Tongue (tissue), 2 donors: ENCODE measurements around the gene PCDHA7. TPM values are rescaled to one million over a fixed set of nuclear protein-coding genes. Genes with fewer than 3 reads are reported as not detected.
"Not testable (repeated sequence)": the region's sequence is repeated elsewhere in the genome, so short reads cannot be mapped to it uniquely, and the experiment has no call there.

ENCODE experiments used
- DNase-seq: peaks from one replicate; pipeline ENCODE4 v3.0.0-alpha.2; 2015
- total RNA-seq: library from RNA; depleted of rRNA; stranded (reverse); fragments of >200 nt; gene quantifications from one replicate; pipeline ENCODE4 v1.2.3, GENCODE V29; 2014

The PCDHA7 gene
- total RNA-seq, 1 donor from 2014 or later = 0.21 TPM

- DNase-seq = peak; percentile 23
These were observed 34.9 kb downstream of the PCDHA7 start, which contains the start of gene PCDHA11 for GRCh38 chr5:140868721-140869554. TSS of gene PCDHA11 (plus strand) at chr5:140868957. CDS start at chr5:140869104, 147 bp downstream.

DNA sequence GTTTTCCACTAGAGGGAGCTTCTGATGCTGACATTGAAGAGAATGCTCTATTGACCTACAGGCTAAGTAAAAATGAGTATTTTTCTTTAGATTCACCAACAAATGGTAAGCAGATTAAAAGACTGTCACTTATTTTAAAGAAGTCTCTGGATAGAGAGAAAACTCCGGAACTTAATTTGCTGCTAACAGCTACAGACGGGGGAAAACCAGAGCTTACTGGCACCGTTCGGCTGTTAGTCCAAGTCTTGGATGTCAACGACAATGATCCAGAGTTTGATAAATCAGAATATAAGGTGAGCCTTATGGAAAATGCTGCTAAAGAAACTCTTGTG lies 35.5 kb downstream of the PCDHA7 start:
- DNase-seq = no peak

- DNase-seq = no peak
These were observed 36.4 kb downstream of the PCDHA7 start for GRCh38 chr5:140870221-140871201.

DNA sequence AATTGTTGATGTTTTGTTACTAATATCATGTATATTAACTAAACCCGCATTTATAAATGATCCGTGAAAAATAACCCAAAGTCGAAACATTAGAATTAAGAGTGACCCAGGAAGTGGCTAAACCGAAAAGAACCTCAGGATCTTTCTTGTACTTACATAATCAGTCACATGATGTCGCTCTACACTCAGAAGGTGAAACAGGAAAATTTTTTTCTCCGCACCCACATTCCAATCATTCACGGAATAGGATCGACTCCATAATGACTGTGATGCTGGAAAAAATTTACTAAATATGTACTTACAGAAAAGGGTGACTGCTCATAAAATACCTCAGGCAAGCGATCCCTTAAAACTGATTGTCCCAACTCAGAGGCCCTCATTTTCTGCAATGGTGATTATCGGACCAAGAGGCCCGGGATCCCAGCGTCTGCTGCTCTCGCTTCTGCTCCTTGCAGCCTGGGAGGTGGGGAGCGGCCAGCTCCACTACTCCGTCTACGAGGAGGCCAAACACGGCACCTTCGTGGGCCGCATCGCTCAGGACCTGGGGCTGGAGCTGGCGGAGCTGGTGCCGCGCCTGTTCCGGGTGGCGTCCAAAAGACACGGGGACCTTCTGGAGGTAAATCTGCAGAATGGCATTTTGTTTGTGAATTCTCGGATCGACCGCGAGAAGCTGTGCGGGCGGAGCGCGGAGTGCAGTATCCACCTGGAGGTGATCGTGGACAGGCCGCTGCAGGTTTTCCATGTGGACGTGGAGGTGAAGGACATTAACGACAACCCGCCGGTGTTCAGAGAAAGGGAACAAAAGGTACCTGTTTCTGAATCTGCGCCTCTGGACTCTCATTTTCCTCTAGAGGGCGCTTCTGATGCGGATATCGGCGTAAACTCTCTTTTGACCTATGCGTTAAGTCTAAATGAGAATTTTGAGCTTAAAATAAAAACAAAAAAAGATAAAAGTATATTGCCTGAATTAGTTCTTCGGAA lies 41.3 kb downstream of the PCDHA7 start, which contains the start of gene PCDHA12:
TSS of gene PCDHA12 (plus strand) at position 224 of the 981 bp plus-strand sequence. CDS start at position 389, 165 bp downstream.
- no peak for DNase-seq

DNA sequence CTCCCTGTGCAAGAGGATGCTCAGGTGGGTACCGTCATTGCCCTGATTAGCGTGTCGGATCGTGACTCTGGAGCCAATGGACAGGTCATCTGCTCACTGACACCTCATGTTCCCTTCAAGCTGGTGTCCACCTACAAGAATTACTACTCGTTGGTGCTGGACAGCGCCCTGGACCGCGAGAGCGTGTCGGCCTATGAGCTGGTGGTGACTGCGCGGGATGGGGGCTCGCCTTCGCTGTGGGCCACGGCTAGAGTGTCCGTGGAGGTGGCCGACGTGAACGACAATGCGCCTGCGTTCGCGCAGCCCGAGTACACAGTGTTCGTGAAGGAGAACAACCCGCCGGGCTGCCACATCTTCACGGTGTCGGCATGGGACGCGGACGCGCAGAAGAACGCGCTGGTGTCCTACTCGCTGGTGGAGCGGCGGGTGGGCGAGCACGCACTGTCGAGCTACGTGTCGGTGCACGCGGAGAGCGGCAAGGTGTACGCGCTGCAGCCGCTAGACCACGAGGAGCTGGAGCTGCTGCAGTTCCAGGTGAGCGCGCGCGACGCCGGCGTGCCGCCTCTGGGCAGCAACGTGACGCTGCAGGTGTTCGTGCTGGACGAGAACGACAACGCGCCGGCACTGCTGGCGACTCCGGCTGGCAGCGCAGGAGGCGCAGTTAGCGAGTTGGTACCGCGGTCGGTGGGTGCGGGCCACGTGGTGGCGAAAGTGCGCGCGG lies 42.6 kb downstream of the PCDHA7 start:
- not testable (repeated sequence) for DNase-seq

DNA sequence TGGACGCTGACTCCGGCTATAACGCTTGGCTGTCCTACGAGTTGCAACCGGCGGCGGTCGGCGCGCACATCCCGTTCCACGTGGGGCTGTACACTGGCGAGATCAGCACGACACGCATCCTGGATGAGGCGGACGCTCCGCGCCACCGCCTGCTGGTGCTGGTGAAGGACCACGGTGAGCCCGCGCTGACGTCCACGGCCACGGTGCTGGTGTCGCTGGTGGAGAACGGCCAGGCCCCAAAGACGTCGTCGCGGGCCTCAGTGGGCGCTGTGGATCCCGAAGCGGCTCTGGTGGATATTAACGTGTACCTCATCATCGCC lies 43.2 kb downstream of the PCDHA7 start:
- no peak for DNase-seq

DNA sequence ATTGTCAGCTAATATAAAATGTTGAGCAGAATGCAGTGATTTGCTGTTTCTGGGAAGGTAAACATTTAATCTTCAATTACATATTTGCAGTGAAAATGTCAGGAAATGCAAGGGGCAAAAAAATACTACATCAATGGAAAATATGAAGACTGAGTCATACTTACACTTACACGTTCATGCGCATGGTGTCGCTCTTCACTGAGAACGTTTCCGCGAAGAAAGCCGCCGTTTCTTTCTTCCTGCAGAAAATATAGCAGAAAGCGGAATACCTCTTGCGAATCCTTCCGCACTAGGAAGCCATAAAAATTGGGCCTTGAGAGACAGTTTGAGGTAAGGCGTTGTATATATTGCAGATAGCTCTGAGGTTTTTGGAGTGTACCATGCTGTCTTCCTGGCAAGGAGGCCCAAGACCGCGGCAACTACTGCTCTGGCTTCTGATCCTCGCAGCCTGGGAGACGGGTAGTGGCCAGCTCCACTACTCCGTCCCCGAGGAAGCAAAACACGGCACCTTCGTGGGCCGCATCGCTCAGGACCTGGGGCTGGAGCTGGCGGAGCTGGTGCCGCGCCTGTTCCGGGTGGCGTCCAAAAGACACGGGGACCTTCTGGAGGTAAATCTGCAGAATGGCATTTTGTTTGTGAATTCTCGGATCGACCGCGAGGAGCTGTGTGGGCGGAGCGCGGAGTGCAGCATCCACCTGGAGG lies 48.0 kb downstream of the PCDHA7 start, which contains the start of gene PCDHA13:
TSS of gene PCDHA13 (plus strand) at position 236 of the 702 bp plus-strand sequence. CDS start at position 381, 145 bp downstream.
- DNase-seq = peak; percentile 11

- no peak for DNase-seq
These were observed 48.5 kb downstream of the PCDHA7 start for GRCh38 chr5:140882591-140882899.

DNA sequence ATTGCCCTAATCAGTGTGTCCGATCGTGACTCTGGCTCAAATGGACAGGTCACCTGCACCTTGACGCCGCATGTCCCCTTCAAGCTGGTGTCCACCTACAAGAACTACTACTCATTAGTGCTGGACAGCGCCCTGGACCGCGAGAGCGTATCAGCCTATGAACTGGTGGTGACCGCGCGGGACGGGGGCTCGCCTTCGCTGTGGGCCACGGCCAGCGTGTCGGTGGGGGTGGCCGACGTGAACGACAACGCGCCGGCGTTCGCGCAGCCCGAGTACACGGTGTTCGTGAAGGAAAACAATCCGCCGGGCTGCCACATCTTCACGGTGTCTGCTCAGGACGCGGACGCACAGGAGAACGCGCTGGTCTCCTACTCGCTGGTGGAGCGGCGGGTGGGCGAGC lies 49.3 kb downstream of the PCDHA7 start:
- DNase-seq = no peak

DNA sequence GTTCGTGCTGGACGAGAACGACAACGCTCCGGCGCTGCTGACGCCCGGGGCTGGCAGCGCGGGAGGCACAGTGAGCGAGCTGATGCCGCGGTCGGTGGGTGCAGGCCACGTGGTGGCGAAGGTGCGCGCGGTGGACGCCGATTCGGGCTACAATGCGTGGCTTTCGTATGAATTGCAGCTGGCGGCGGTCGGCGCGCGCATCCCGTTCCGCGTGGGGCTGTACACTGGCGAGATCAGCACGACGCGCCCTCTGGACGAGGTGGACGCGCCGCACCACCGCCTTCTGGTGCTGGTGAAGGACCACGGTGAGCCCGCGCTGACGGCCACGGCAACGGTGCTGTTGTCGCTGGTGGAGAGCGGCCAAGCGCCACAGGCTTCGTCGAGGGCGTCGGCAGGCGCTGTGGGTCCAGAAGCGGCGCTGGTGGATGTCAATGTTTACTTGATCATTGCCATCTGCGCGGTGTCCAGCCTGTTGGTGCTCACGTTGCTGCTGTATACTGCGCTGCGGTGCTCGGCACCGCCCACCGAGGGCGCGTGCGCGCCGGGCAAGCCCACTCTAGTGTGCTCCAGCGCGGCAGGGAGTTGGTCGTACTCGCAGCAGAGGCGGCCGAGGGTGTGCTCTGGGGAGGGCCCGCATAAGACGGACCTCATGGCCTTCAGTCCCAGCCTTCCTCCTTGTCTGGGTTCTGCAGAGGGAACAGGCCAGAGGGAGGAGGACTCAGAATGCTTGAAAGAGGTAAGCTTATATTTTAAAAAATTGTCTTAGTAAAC lies 50.0 kb downstream of the PCDHA7 start:
- no peak for DNase-seq

Other genes starting within 250 kb of the PCDHA7 start
- gene CD14, start 201.1 kb upstream of the PCDHA7 start, total RNA-seq = 15.7 TPM
- gene TMCO6, start 194.8 kb upstream of the PCDHA7 start, total RNA-seq = 17.8 TPM
- gene NDUFA2, start 186.6 kb upstream of the PCDHA7 start, total RNA-seq = 27.7 TPM
- 93.7 TPM for gene IK, start 186.4 kb upstream of the PCDHA7 start, total RNA-seq
- gene WDR55, start 169.4 kb upstream of the PCDHA7 start, total RNA-seq = 16.9 TPM
- not detected for gene DND1, start 160.7 kb upstream of the PCDHA7 start, total RNA-seq
- 42.1 TPM for gene HARS1, start 142.9 kb upstream of the PCDHA7 start, total RNA-seq
- 24.8 TPM for gene HARS2, start 142.8 kb upstream of the PCDHA7 start, total RNA-seq
- gene ZMAT2, start 133.8 kb upstream of the PCDHA7 start, total RNA-seq = 27.5 TPM
- not detected for gene PCDHA1, start 48.1 kb upstream of the PCDHA7 start, total RNA-seq
- gene PCDHA2, start 39.4 kb upstream of the PCDHA7 start, total RNA-seq = 0.72 TPM
- gene PCDHA3, start 33.2 kb upstream of the PCDHA7 start, total RNA-seq = 0.10 TPM
- gene PCDHA4, start 27.2 kb upstream of the PCDHA7 start, total RNA-seq = 1.4 TPM
- 0.41 TPM for gene PCDHA5, start 12.7 kb upstream of the PCDHA7 start, total RNA-seq
- 0.82 TPM for gene PCDHA6, start 6.3 kb upstream of the PCDHA7 start, total RNA-seq
- not detected for gene PCDHA8, start 6.9 kb downstream of the PCDHA7 start, total RNA-seq
- gene PCDHA9, start 14.1 kb downstream of the PCDHA7 start, total RNA-seq = 0.10 TPM
- 0.21 TPM for gene PCDHA10, start 21.6 kb downstream of the PCDHA7 start, total RNA-seq
- 0.51 TPM for gene PCDHA11, start 34.7 kb downstream of the PCDHA7 start, total RNA-seq
- gene PCDHA12, start 41.0 kb downstream of the PCDHA7 start, total RNA-seq = 0.10 TPM
- gene PCDHA13, start 47.9 kb downstream of the PCDHA7 start, total RNA-seq = 0.31 TPM
- 0.41 TPM for gene PCDHAC1, start 92.0 kb downstream of the PCDHA7 start, total RNA-seq
- 4.6 TPM for gene PCDHAC2, start 132.2 kb downstream of the PCDHA7 start, total RNA-seq
- not detected for gene PCDHB1, start 217.1 kb downstream of the PCDHA7 start, total RNA-seq